NT2/D1 (cell line): ENCODE data around the gene ADAMTS19.

ENCODE experiments used
- SUZ12 ChIP-seq: IDR thresholded peaks from 2 replicates; pipeline ENCODE4 v1.6.1; 2011; ENCODE audit not compliant: insufficient read length, insufficient read depth; ENCODE audit errors: extremely low read depth
- YY1 ChIP-seq: IDR thresholded peaks from 2 replicates; pipeline ENCODE4 v1.6.1; 2011; ENCODE audit not compliant: insufficient read length, insufficient read depth
- ZNF274 ChIP-seq: IDR thresholded peaks from 2 replicates; pipeline ENCODE4 v1.6.1; 2011; ENCODE audit warnings: mild to moderate bottlenecking, low read depth, low read length

GRCh38 chr5:129724647-129725046 is 264.5 kb downstream of the ADAMTS19 start:
- TF ChIP-seq YY1 (no peak), SUZ12 (no peak), ZNF274 (no peak)
